Globus pallidus (tissue), 1 donor: ENCODE results near the gene DSC3.

Source experiments
- DNase-seq: peaks from one replicate; pipeline ENCODE4 v3.0.0-alpha.2; 2015; ENCODE audit warnings: low spot score

Gene DSC3

GRCh38 chr18:31042406-31043181 lies at the start of gene DSC3:
Gene DSC3, minus strand, starts transcription at chr18:31042742. Its CDS starts 82 bp downstream, at chr18:31042660.
- no peak for DNase-seq

DNA sequence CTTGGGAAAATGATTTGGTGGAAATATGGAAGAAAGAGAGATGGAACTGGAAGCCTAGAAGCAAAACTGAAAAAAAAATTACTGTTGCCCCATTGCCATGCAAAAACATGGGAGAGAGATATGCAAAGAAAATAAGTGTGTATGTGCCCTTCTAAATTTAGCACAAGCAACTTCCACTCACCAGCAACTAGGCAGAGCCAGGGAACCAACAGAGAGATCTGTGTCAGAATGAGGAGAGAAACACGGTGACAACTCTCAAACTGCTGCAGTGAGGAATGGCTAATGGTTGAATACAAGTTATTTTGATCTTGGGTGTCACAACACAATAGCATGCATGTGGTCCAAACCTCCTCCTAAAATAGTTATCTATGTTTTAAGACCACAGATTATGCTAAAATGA lies 48.8 kb upstream of the DSC3 start:
- DNase-seq: no peak

DNA sequence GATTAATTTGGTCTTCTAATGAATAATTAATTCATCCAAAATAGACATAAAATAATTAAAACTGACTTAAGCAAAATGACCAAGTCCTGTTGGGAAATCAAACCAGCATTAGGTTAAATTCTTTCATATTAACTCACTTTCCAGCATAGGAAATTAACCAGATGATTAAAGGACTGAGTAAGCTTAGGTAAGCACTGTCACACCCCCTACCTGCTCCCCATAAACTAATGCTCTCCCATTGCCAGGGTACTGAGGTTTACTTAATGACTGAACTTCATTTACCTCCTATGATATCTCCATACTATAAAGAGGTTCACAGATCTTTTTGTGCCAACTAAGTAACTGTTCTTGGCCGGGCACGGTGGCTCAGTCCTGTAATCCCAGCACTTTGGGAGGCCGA lies 46.0 kb upstream of the DSC3 start:
- no peak for DNase-seq

DNA sequence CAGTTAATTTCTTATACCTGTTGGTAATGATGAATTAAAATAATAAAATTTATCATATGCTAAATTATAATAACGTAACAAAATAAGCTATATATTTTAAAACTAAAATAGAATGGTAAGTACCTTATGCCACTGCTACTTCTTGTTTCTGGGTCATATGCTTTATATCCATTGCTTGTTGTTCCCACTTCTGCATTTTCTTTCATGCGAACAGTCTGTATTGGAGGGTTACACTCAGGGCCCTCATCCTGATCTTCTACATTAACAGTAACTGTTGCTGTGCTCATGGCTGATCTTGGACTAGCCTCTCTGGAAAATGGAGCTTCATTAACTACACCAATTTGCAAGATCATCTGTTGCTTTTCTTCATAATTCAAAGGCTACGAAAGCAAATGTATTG lies 37.4 kb upstream of the DSC3 start:
- no peak for DNase-seq

- DNase-seq: no peak
Observed at GRCh38 chr18:31077878-31078277, 35.3 kb upstream of the DSC3 start.

DNA sequence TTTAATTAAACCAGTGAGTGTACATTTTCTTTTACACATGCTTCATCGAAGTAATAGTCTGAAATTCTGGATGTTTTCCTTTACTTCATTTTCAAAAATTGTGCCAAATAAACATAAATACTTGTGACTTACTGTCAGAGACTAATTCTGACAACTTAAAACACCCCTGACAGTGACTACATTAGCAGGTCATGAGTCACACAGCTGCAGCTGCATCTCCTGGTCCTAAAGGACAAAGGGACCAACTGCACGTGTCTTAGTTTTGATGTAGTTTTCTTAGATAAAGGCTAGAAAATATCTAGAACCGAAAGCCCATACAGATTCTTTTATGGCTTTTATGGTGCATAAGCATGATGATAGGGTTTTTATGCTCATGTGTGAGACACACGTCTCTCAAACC lies 29.6 kb upstream of the DSC3 start:
- no peak for DNase-seq

GRCh38 chr18:31070206-31070605 lies 27.7 kb upstream of the DSC3 start:
- no peak for DNase-seq

GRCh38 chr18:31066266-31066665 lies 23.7 kb upstream of the DSC3 start:
- no peak for DNase-seq

DNA sequence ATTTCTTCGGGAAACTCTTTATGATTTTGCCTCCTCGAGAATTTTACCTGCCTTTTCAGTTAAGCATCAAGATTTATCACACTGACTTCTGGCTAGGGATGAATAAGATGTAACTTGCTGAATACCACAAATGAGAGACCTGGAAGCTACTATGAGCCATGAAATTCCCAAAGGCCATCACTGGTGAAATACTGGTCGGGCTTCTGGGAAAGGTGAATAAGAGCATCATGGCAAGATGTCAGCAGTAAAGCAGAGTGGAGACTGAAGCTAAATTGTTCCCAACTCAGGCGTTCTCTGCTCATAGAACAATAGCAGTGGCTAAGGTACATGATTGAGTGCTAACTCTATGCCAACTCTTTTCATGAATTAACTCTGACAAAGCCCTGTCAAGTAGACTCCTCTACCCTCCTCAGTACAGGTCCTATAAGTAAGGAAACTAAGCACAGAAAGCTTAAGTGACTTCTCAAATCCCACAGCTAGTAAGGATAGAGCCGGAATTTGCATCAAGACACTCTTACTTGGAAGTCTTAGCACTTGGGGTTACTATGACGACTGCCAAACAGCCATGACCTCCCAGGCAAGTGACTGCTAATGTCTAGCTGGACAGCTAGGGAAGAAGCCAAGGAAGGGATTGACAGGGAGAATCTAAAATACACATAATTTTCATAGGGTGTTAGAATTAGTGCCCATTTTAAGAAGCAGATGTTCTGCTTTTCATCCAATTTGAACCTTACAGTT lies 22.7 kb upstream of the DSC3 start:
- no peak for DNase-seq

GRCh38 chr18:31064130-31064529 lies 21.6 kb upstream of the DSC3 start:
- no peak for DNase-seq

GRCh38 chr18:31061945-31062344 lies 19.4 kb upstream of the DSC3 start:
- DNase-seq: no peak

GRCh38 chr18:31058897-31059296 lies 16.4 kb upstream of the DSC3 start:
- no peak for DNase-seq

DNA sequence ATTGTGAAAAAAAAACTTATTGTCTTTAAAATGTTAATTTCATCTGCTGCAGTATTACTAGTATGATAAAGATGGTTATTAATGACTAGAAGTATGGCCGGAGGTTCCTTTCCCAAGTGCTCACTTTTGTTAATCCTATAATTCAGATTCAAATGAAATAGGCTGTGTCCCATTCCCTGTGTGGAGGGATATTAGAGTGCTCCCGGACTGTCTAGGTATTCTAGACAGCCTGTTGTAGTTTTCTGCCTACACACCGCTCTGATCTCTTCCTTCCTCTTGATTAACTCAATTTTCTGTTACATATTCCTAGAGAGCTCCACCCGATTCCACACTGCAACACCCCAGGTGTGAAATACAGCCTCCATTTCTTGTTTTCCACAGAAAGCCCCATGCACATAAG lies 15.4 kb upstream of the DSC3 start:
- DNase-seq: no peak

DNA sequence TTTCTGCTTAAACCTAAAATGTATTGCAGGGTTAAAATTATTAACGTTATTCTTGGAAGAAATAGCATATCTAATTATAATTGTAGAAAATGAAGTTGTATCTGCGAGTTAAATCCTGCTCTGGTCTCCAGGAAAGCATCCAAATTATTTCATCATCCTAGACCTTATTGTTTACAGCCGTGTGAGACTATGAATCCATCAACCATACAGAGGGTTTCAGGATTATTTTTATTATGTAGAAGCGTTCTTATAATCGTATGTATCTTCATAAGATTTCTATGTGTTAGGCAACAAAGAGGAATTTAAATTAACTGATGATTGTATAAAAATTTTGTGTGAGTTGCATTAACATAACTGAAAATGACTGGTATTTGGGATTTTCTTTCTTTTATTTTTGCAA lies 14.5 kb upstream of the DSC3 start:
- DNase-seq: no peak

DNA sequence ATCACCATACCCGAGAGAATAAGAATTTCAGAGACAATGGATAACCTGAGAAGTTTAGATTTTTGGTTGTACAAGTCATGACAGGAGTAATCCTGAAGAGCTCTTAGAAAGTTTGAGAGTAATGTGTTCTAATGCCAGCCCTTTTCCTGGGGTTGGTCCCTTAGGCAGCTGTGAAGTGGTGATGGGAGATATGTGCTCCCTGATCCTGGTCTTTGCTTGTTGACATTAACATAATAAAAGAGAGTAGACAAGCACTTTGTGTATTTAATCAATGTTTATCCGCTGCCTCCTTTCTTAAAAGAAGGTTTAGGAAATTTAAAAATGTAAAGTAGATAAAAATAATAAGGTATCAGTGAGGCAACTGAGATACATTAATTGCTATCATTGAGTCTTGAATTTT lies 13.8 kb upstream of the DSC3 start:
- DNase-seq: no peak

DNA sequence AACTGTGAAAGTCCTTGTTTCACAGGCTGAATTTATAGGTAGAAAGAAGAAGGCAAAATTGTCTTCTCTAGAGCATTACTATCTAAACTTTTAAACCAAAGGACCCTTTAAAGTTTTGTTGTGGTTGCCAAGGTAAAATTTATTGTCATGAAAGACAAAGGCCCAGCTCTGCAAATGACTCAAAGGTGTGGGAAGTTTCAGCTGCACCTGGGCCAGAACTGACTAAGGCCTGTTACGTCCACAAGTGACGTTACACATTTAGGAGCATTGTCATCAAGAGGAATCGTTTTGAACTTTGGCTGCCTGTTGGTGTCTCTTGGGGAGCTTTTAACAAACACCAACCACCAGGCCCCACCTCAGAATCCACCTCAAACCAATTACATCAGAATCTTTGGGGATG lies 8.1 kb upstream of the DSC3 start:
- no peak for DNase-seq

GRCh38 chr18:31049189-31049588 lies 6.6 kb upstream of the DSC3 start:
- no peak for DNase-seq

DNA sequence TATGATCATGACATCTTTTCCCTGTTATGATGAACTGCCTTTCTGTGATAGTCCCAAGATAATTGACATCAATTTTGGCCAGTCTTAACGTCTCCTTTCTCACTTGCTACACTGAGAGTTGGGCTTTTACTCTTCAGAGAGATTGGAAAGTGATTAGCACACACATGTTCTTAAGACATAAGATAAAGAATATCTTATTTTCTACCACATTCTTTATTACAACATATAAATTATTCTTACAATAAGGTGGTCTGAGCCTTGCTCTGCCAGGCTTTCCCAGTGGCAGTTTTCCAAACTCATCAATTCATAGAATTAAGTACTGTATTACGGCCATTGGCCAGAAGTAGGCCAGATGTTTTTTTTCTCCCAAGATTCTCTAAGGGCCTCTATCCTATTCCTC lies 5.7 kb upstream of the DSC3 start:
- DNase-seq: no peak

- no peak for DNase-seq
Observed at GRCh38 chr18:31046916-31047315, 4.4 kb upstream of the DSC3 start.

- no peak for DNase-seq
Observed at GRCh38 chr18:31045599-31045998, 3.1 kb upstream of the DSC3 start.

DNA sequence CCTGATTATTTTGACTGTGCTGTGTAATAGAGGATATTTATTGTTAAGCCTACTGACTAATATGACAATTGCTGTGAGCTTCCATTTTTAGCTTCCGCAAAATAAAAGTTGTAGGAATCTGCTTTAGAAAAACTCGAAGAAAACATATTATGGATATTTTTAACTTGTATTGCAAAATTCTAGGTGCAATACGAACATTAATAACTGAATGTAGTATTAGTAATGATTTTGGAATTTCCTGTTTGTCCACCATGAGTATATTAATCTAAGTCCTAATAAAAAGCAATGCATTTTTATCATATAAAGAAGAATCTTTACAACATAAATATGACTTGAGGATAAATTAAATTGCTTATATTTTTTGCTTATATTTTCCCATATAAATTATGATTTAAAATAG lies 2.4 kb upstream of the DSC3 start:
- no peak for DNase-seq

- no peak for DNase-seq
Observed at GRCh38 chr18:31043709-31044108, 1.2 kb upstream of the DSC3 start.

DNA sequence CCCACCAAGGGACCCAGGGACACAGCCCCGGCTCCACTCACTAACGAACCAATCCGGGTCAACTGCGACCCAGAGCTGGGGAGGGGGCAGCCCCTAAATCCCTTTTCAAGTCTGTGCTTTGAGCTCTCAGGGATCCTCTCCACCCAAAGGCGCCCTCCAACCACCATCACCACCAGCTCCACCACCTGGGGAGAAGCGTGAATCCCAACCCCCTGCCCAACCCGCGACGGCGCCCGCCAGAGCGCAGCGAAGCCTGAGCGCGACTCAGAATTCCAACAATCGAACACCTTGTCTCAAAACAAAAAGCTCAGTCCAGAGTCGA lies 497 bp downstream of the DSC3 start:
- no peak for DNase-seq
